Thoracic aorta (tissue), 2 donors: ENCODE measurements around the gene DNTT. TPM values are rescaled to one million over a fixed set of nuclear protein-coding genes. Genes with fewer than 3 reads are reported as not detected.

Experiments used
- ATAC-seq: fragments of 150-250 bp; one replicate; pipeline ENCODE4 v1.8.0; 2017; ENCODE audit warnings: low read depth; ENCODE audit not compliant: insufficient number of reproducible peaks, low FRiP score
- DNase-seq: peaks from one replicate; pipeline ENCODE4 v3.0.0-alpha.2; 2020; ENCODE audit warnings: low spot score
- H3K27ac ChIP-seq, 2 donors: fragments of 200-600 bp; sonication (generic); 1 replicate in 1 of 2; 2 replicates in 1 of 2; pipeline ENCODE4 v1.5.1; 2016; ENCODE audit warnings: mild to moderate bottlenecking in 2 of 2, moderate library complexity in 2 of 2
- H3K27me3 ChIP-seq: fragments of 200-600 bp; sonication (generic); replicated peaks from 2 replicates; pipeline ENCODE4 v1.6.0; 2016; ENCODE audit warnings: mild to moderate bottlenecking; ENCODE audit not compliant: insufficient read depth
- H3K36me3 ChIP-seq: fragments of 200-600 bp; sonication (generic); one replicate; pipeline ENCODE4 v1.5.1; 2016
- H3K4me1 ChIP-seq, 2 donors: fragments of 200-600 bp; sonication (generic); 1 replicate in 1 of 2; 2 replicates in 1 of 2; pipeline versions ENCODE4 v1.5.1 to v1.6.0; 2016; ENCODE audit warnings: low read depth in 2 of 2, mild to moderate bottlenecking in 1 of 2; ENCODE audit not compliant: control insufficient read depth in 1 of 2
- H3K4me3 ChIP-seq: fragments of 200-600 bp; sonication (generic); 2 replicates; pipeline ENCODE4 v1.5.1; 2016; ENCODE audit warnings: mild to moderate bottlenecking
- H3K9me3 ChIP-seq: fragments of 200-600 bp; sonication (generic); 2 replicates; pipeline ENCODE4 v1.5.1; 2016
- CTCF ChIP-seq: fragments of 200-600 bp; sonication (generic); IDR thresholded peaks from one replicate; pipeline ENCODE4 v1.5.1; 2019; ENCODE audit warnings: antibody characterized with exemption
- total RNA-seq, 2 donors: library from RNA; depleted of rRNA; stranded (reverse); fragments of >200 nt; gene quantifications; one replicate each; pipeline versions ENCODE4 v1.1.0 to v1.2.3, GENCODE V29; 2016

The DNTT gene
- total RNA-seq, 2 donors from 2014 or later: not detected

GRCh38 chr10:96260014-96260413 lies 44.2 kb upstream of the DNTT start:
- no peak overlapping the region for H3K4me3 ChIP-seq
- no peak for DNase-seq
- H3K4me1 ChIP-seq: peaks cover 18 to 49% of the 10 kb centered on the region in 2 donors
- no peaks in the 10 kb centered on the region for H3K9me3 ChIP-seq
- H3K27me3 ChIP-seq: no peaks in the 10 kb centered on the region
- no peaks in the 10 kb centered on the region for H3K36me3 ChIP-seq
- no peak for TF ChIP-seq CTCF
- no peak for ATAC-seq
- H3K27ac ChIP-seq: no peak overlapping the region

DNA sequence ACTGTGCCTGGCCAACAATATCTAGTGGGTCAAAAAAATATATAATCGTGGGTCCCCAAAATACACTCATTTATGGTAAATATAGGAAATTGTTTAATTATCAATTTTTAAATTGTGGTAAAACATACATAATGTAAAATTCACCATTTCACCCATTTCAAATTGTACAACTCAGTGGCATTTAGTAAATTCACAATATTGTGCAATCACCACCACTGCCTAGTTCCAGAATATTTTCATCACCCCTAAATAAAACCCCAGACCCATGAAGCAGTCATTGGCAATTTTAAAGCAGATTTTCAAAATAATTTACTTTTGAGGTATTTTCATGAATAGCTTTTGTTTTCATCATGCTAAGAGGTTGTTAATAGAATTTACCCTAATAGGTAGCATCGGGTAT lies 43.1 kb upstream of the DNTT start:
- ATAC-seq: no peak
- no peak overlapping the region for H3K4me3 ChIP-seq
- no peak for TF ChIP-seq CTCF
- H3K4me1 ChIP-seq: peaks cover 18 to 38% of the 10 kb centered on the region in 2 donors
- no peaks in the 10 kb centered on the region for H3K27me3 ChIP-seq
- no peak for DNase-seq
- H3K27ac ChIP-seq: no peak overlapping the region
- no peaks in the 10 kb centered on the region for H3K9me3 ChIP-seq
- no peaks in the 10 kb centered on the region for H3K36me3 ChIP-seq

- H3K4me1 ChIP-seq: peaks cover 14 to 34% of the 10 kb centered on the region in 2 donors
- H3K36me3 ChIP-seq: no peaks in the 10 kb centered on the region
- ATAC-seq (no peak), DNase-seq (no peak)
- H3K9me3 ChIP-seq: no peaks in the 10 kb centered on the region
- no peak overlapping the region for H3K4me3 ChIP-seq
- no peak overlapping the region for H3K27ac ChIP-seq
- no peaks in the 10 kb centered on the region for H3K27me3 ChIP-seq
- TF ChIP-seq CTCF: no peak
These were observed 42.3 kb upstream of the DNTT start for GRCh38 chr10:96261930-96262329.

GRCh38 chr10:96263176-96263575 lies 41.1 kb upstream of the DNTT start:
- no peak overlapping the region for H3K4me3 ChIP-seq
- no peak overlapping the region for H3K27ac ChIP-seq
- H3K9me3 ChIP-seq: no peaks in the 10 kb centered on the region
- no peaks in the 10 kb centered on the region for H3K36me3 ChIP-seq
- DNase-seq (no peak), ATAC-seq (no peak)
- TF ChIP-seq CTCF: no peak
- peaks cover 5 to 25% of the 10 kb centered on the region in 2 donors for H3K4me1 ChIP-seq
- no peaks in the 10 kb centered on the region for H3K27me3 ChIP-seq

DNA sequence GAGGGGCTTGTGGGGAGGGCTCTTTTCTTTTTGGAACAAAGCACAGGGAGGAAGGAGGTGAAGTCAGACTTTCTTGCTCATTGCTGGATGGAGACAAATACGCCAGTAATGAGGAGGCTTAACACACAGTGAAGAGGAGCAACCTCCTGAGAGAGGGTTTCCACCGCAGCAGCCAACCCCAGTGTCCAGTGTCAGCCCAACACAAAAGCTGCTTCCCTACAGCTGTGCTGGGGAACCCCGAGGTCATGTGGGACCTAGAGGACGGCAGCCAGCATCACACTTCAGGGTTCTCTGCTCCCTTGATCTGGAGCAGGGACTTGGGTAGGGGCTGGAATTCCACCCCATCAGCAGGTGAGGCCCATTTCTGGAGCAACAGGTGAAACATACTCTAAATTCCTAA lies 40.6 kb upstream of the DNTT start:
- no peak for DNase-seq
- Histone ChIP-seq H3K27ac (no peak overlapping the region), H3K4me1 (peaks cover 5 to 20% of the 10 kb centered on the region in 2 donors), H3K36me3 (no peaks in the 10 kb centered on the region), H3K4me3 (no peak overlapping the region), H3K9me3 (no peaks in the 10 kb centered on the region), H3K27me3 (no peaks in the 10 kb centered on the region)
- ATAC-seq: no peak
- TF ChIP-seq CTCF: no peak
